Esophagus squamous epithelium (tissue), 4 donors: ENCODE data around the gene LENEP.

Source experiments
- CTCF ChIP-seq, 6 experiments: fragments of 450-650 bp in 4 of 6; fragments of 200-600 bp in 2 of 6; sonication (generic) in 2 of 6; IDR thresholded peaks; one replicate each; pipeline ENCODE4 v1.5.1; 2016 to 2019; ENCODE audit warnings: antibody characterized with exemption in 6 of 6, mild to moderate bottlenecking in 4 of 6, moderate library complexity in 4 of 6
- POLR2A ChIP-seq, 4 donors: fragments of 450-650 bp; IDR thresholded peaks; one replicate each; pipeline ENCODE4 v1.6.1; 2017; ENCODE audit warnings: antibody characterized with exemption in 4 of 4, mild to moderate bottlenecking in 4 of 4, moderate library complexity in 3 of 4

DNA sequence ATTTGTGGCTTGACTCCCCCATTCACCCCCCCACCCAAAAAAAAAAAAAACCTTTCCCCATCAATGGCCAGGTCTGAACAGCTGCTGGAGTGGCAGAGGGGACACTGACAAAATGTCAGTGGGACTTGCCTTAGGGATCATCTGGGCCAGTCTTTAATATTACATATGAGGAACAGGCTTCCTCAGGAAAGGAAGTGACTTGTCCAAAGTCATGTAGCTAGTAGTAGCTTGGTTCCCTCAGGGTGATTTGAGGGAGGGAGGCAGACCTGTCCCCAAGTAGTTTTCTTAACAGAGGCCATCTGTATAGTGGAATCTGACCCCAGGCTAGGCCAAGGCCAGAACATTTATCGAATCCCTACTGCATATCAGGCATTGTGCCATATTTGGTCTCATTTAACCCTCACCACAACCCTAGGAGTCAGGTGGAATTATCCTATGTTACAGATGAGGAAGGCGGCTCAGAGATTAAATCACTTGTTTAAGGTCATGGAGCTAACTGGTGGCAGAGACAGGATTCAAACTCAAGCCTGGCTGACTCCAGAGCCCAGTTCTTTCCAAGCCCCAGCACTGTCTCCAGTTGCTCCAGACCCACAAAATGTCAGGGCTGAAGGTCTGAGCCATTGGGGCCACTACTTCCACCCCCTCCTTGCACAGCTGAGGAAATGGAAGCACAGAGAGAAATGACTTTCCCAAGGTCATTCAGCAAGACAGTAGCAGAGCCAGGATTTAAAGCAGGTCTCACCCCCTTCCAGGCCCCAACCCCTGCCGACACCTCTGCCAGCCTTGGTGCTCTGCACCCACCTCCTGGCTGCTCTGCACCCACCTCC, 19.6 kb downstream of the LENEP start:
- TF ChIP-seq CTCF (IDR thresholded peaks at IDR 0.05) (no peak), POLR2A (IDR thresholded peaks at IDR 0.05) (no peak)
